Hepatocyte (in vitro differentiated cells): ENCODE results near the gene STK17B. TPM values are rescaled to one million over a fixed set of nuclear protein-coding genes. Genes with fewer than 3 reads are reported as not detected.

Source experiments
- DNase-seq: peaks from one replicate; pipeline ENCODE4 v3.0.0-alpha.2; 2016; ENCODE audit warnings: low spot score
- H2AFZ ChIP-seq: fragments of 200-600 bp; sonication (generic); 2 replicates; pipeline ENCODE4 v1.6.0; 2016; ENCODE audit warnings: antibody characterized with exemption, mild to moderate bottlenecking
- H3K27ac ChIP-seq: fragments of 200-600 bp; sonication (generic); 2 replicates; pipeline ENCODE4 v1.5.1; 2016; ENCODE audit warnings: mild to moderate bottlenecking
- H3K27me3 ChIP-seq: fragments of 200-600 bp; sonication (generic); 2 replicates; pipeline ENCODE4 v1.6.1; 2016
- H3K36me3 ChIP-seq: fragments of 200-600 bp; sonication (generic); replicated peaks from 2 replicates; pipeline ENCODE4 v1.5.1; 2016; ENCODE audit warnings: low read depth; ENCODE audit not compliant: insufficient read depth
- H3K4me1 ChIP-seq: fragments of 200-600 bp; sonication (generic); 2 replicates; pipeline ENCODE4 v1.5.1; 2016; ENCODE audit warnings: mild to moderate bottlenecking, moderate library complexity; ENCODE audit not compliant: insufficient read depth
- H3K4me2 ChIP-seq: fragments of 200-600 bp; sonication (generic); 2 replicates; pipeline ENCODE4 v1.6.0; 2016
- H3K4me3 ChIP-seq: fragments of 200-600 bp; sonication (generic); 2 replicates; pipeline ENCODE4 v1.5.1; 2016; ENCODE audit warnings: mild to moderate bottlenecking
- H3K79me2 ChIP-seq: fragments of 200-600 bp; sonication (generic); 2 replicates; pipeline ENCODE4 v1.6.0; 2017; ENCODE audit warnings: mild to moderate bottlenecking
- H3K9me2 ChIP-seq: fragments of 200-600 bp; sonication (generic); replicated peaks from 2 replicates; pipeline ENCODE4 v1.6.0; 2017; ENCODE audit warnings: mild to moderate bottlenecking; ENCODE audit not compliant: insufficient read depth
- H3K9me3 ChIP-seq: fragments of 200-600 bp; sonication (generic); 2 replicates; pipeline ENCODE4 v1.5.1; 2016; ENCODE audit warnings: low read depth, mild to moderate bottlenecking
- H4K20me1 ChIP-seq: fragments of 200-600 bp; sonication (generic); 2 replicates; pipeline ENCODE4 v1.6.0; 2016; ENCODE audit warnings: mild to moderate bottlenecking; ENCODE audit not compliant: insufficient read depth, poor library complexity, severe bottlenecking
- EZH2 ChIP-seq: fragments of 200-600 bp; sonication (generic); IDR thresholded peaks from 2 replicates; pipeline ENCODE4 v1.6.1; 2016; ENCODE audit warnings: antibody characterized with exemption, mild to moderate bottlenecking, borderline replicate concordance
- EZH2phosphoT487 ChIP-seq: fragments of 200-600 bp; sonication (generic); IDR thresholded peaks from one replicate; pipeline ENCODE4 v1.6.1; 2018; ENCODE audit warnings: antibody characterized with exemption, mild to moderate bottlenecking, low read depth, moderate library complexity; ENCODE audit not compliant: unreplicated experiment, severe bottlenecking
- WGBS: methylation state at CpG from one replicate; pipeline ENCODE4 v1.1.6; 2016; ENCODE audit warnings: low lambda C conversion rate; ENCODE audit errors: missing lambda C conversion rate; 5-methylcytosine and 5-hydroxymethylcytosine counted together
- polyA plus RNA-seq: library from polyadenylated mRNA; unstranded; fragments of >200 nt; fragmentation: Nextera tagmentation; extraction: Ambion mirVana; gene quantifications from 2 replicates; pipeline ENCODE4 v1.2.1, GENCODE V29; 2016
- total RNA-seq: library from RNA; depleted of rRNA; stranded (reverse); fragments of >200 nt; gene quantifications from 2 replicates; pipeline ENCODE4 v1.2.3, GENCODE V29; 2014
- TF ChIP-seq, protein P1 (sequence below): fragments of 200-600 bp; sonication (generic); IDR thresholded peaks from 2 replicates; pipeline ENCODE4 v1.5.1; 2016; ENCODE audit warnings: antibody characterized with exemption, mild to moderate bottlenecking; ENCODE audit not compliant: poor library complexity

The STK17B gene
- total and polyA plus RNA-seq, 2 experiments from 2014 or later: 6.4 to 45.5 TPM

DNA sequence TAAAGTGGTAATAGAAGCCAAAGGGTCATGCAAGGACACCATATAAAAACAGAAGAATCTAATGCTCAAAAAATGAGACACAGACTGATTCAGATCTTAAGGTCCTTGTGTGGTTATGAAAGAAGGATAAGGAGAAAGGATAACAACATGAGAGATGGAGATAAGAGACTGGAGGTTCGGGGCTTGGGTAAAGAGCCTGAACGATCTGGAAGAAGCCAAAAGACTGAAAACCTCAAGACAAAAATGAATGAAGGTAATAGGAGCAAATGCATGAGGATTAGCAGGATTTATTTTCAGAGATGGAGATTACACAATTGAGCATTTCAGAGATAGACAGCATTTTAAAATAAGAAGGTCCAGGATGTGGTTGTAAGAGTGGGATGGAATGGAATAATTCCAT is 26.1 kb downstream of the STK17B start:
- no peaks in the 10 kb centered on the region for H4K20me1 ChIP-seq
- H3K4me3 ChIP-seq: no peak overlapping the region
- TF ChIP-seq EZH2phosphoT487 (no peak), EZH2 (no peak)
- TF ChIP-seq, protein P1, sequence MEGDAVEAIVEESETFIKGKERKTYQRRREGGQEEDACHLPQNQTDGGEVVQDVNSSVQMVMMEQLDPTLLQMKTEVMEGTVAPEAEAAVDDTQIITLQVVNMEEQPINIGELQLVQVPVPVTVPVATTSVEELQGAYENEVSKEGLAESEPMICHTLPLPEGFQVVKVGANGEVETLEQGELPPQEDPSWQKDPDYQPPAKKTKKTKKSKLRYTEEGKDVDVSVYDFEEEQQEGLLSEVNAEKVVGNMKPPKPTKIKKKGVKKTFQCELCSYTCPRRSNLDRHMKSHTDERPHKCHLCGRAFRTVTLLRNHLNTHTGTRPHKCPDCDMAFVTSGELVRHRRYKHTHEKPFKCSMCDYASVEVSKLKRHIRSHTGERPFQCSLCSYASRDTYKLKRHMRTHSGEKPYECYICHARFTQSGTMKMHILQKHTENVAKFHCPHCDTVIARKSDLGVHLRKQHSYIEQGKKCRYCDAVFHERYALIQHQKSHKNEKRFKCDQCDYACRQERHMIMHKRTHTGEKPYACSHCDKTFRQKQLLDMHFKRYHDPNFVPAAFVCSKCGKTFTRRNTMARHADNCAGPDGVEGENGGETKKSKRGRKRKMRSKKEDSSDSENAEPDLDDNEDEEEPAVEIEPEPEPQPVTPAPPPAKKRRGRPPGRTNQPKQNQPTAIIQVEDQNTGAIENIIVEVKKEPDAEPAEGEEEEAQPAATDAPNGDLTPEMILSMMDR: no peak
- 78% methylated on average over 2 of the region's 2 CpGs for WGBS
- no peak overlapping the region for H2AFZ ChIP-seq
- H3K9me3 ChIP-seq: no peaks in the 10 kb centered on the region
- no peaks in the 10 kb centered on the region for H3K4me1 ChIP-seq
- H3K9me2 ChIP-seq: no peaks in the 10 kb centered on the region
- H3K4me2 ChIP-seq: no peak overlapping the region
- no peaks in the 10 kb centered on the region for H3K27me3 ChIP-seq
- no peaks in the 10 kb centered on the region for H3K79me2 ChIP-seq
- H3K27ac ChIP-seq: no peak overlapping the region
- no peaks in the 10 kb centered on the region for H3K36me3 ChIP-seq
- DNase-seq: no peak

DNA sequence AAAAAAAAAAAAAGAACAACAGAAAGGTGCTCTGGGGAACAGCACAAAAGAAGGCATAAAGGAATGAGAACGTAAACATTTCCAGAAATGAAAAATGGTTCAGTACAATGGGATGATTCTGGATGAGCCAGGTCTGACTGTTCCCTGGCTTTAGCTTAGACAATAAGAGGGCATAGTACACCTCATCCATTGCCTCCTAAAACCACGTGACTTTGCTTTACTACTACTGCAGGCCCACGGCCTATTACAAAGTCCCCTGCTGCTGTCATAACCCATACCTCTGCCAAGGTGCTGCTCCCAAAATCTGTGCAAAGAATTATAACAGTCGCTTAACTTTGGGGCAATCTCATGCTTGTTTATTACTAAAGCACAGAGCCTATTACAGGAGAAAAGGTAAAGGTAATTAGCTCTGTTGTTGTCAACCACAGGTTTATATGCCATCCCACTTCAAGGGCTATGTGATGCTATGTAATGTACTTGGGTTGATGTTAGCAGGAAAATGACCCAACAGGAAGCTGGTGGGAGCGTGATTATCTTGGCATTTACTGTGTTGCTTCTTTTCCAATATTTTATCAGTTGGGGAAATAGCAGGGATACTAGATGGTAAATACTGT is 26.8 kb downstream of the STK17B start:
- H3K4me1 ChIP-seq: no peaks in the 10 kb centered on the region
- no peaks in the 10 kb centered on the region for H4K20me1 ChIP-seq
- no peaks in the 10 kb centered on the region for H3K79me2 ChIP-seq
- H3K27me3 ChIP-seq: no peaks in the 10 kb centered on the region
- 97% methylated on average over 5 of the region's 5 CpGs for WGBS
- DNase-seq: no peak
- no peaks in the 10 kb centered on the region for H3K9me3 ChIP-seq
- H2AFZ ChIP-seq: no peak overlapping the region
- no peak overlapping the region for H3K4me2 ChIP-seq
- H3K27ac ChIP-seq: no peak overlapping the region
- no peak for TF ChIP-seq EZH2
- no peak for TF ChIP-seq EZH2phosphoT487
- TF ChIP-seq, protein P1: no peak
- H3K9me2 ChIP-seq: no peaks in the 10 kb centered on the region
- no peak overlapping the region for H3K4me3 ChIP-seq
- no peaks in the 10 kb centered on the region for H3K36me3 ChIP-seq

DNA sequence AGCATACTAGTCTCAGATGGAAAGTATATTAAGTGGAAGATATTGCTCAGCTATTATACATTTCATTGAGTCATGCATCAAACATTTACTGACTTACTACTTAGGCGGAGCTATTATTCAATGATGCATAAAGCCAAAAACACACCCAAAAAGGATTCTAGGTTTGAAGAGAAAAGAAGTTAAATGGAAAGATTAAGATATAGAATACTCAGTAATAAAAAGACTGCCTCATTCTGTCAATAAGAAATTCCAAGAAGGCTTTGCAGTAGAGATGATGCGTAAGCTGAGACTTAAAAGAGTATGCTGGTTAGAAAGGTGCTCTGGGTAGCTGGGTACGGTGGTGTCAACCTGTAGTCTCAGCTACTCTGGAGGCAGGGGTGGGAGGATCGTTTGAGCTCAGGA is 27.6 kb downstream of the STK17B start:
- Histone ChIP-seq H4K20me1 (no peaks in the 10 kb centered on the region), H3K4me1 (no peaks in the 10 kb centered on the region), H3K27me3 (no peaks in the 10 kb centered on the region), H3K79me2 (no peaks in the 10 kb centered on the region), H3K27ac (no peak overlapping the region), H3K9me2 (no peaks in the 10 kb centered on the region), H3K36me3 (no peaks in the 10 kb centered on the region), H3K4me2 (no peak overlapping the region), H3K9me3 (no peaks in the 10 kb centered on the region), H2AFZ (no peak overlapping the region), H3K4me3 (no peak overlapping the region)
- DNase-seq: no peak
- WGBS: 98% methylated on average over 4 of the region's 4 CpGs
- TF ChIP-seq EZH2phosphoT487 (no peak), EZH2 (no peak)
- TF ChIP-seq, protein P1: no peak

DNA sequence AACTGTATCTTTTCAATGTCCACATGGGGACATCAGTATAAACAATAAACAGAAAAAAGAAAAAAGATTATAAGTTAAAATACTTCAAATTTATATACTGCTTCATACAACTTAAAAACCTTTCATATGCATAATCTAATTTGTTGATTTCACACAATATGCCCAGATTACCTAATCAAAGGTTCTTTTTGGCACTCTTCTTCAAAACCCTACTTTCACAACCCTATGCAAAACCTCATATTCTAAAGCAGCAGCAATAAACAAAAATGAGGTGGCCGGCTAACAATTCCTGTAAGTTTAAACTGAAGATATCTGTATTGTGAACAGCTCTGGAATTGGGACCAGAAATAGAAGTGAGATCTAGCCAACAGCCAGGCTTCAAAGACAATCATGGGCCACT is 28.6 kb downstream of the STK17B start:
- H3K4me1 ChIP-seq: no peaks in the 10 kb centered on the region
- TF ChIP-seq, protein P1: no peak
- TF ChIP-seq EZH2: no peak
- no peaks in the 10 kb centered on the region for H3K9me2 ChIP-seq
- H3K9me3 ChIP-seq: no peaks in the 10 kb centered on the region
- no peaks in the 10 kb centered on the region for H3K27me3 ChIP-seq
- H3K27ac ChIP-seq: no peak overlapping the region
- no peak overlapping the region for H3K4me2 ChIP-seq
- no peak for DNase-seq
- H3K79me2 ChIP-seq: no peaks in the 10 kb centered on the region
- H3K4me3 ChIP-seq: no peak overlapping the region
- 96% methylated on average over 1 of the region's 1 CpG for WGBS
- H3K36me3 ChIP-seq: no peaks in the 10 kb centered on the region
- no peak overlapping the region for H2AFZ ChIP-seq
- no peaks in the 10 kb centered on the region for H4K20me1 ChIP-seq
